ENCODE data around the gene CRYGA.
"Not testable (repeated sequence)": the region's sequence is repeated elsewhere in the genome, so short reads cannot be mapped to it uniquely, and the experiment has no call there.

The CRYGA gene

GRCh38 chr2:208127090-208127489 is 36.3 kb downstream of the CRYGA start:
- in situ Hi-C loops (cut with MboI; ENCODE audit: low sequenced_read_pairs), result no loop called here

- in situ Hi-C loops (cut with MboI; ENCODE audit: low sequenced_read_pairs), result no loop called here
Measured at GRCh38 chr2:208125251-208125650, 38.1 kb downstream of the CRYGA start.

- in situ Hi-C loops (cut with MboI; ENCODE audit: low sequenced_read_pairs), result not testable (repeated sequence)
Measured at GRCh38 chr2:208124013-208124715, 39.2 kb downstream of the CRYGA start, which contains the start of gene CRYGD. Gene CRYGD (minus strand): TSS chr2:208124524. CDS start chr2:208124473, 51 bp downstream.

- in situ Hi-C loops (cut with MboI; ENCODE audit: low sequenced_read_pairs), result no loop called here
Measured at GRCh38 chr2:208122248-208122647, 41.1 kb downstream of the CRYGA start.

GRCh38 chr2:208118918-208119317 is 44.5 kb downstream of the CRYGA start:
- in situ Hi-C loops (cut with MboI; ENCODE audit: low sequenced_read_pairs), result no loop called here

- in situ Hi-C loops (cut with MboI; ENCODE audit: low sequenced_read_pairs), result not testable (repeated sequence)
Measured at GRCh38 chr2:208117390-208117789, 46.0 kb downstream of the CRYGA start.

GRCh38 chr2:208112969-208113368 is 50.4 kb downstream of the CRYGA start:
- in situ Hi-C loops (cut with MboI; ENCODE audit: low sequenced_read_pairs), result no loop called here

GRCh38 chr2:208112273-208112745 is 51.1 kb downstream of the CRYGA start:
- in situ Hi-C loops (cut with MboI; ENCODE audit: low sequenced_read_pairs), result not testable (repeated sequence)
